GM23248 (cell line): Measurements from ENCODE around the gene ADAM19.

ENCODE experiments used
- EZH2 ChIP-seq: fragments of 200-600 bp; sonication (generic); IDR thresholded peaks from 2 replicates; pipeline ENCODE4 v1.6.1; 2018; ENCODE audit warnings: antibody characterized with exemption, mild to moderate bottlenecking; ENCODE audit not compliant: insufficient read depth, poor library complexity, severe bottlenecking
- EZH2phosphoT487 ChIP-seq: fragments of 200-600 bp; sonication (generic); IDR thresholded peaks from 2 replicates; pipeline ENCODE4 v1.6.1; 2018; ENCODE audit warnings: antibody characterized with exemption, moderate library complexity, mild to moderate bottlenecking, low read depth; ENCODE audit not compliant: insufficient read depth

GRCh38 chr5:157548513-157549282, 26.9 kb downstream of the ADAM19 start:
- TF ChIP-seq EZH2 (no peak), EZH2phosphoT487 (no peak)
